ENCODE data around the gene ST7L. TPM values are rescaled to one million over a fixed set of nuclear protein-coding genes. Genes with fewer than 3 reads are reported as not detected.

The ST7L gene
- total and polyA plus RNA-seq, 9 of the 15 experiments (the other 6 are each of a cell fraction or from before 2014, with no cell fraction given), result 9.0 to 32.5 (median 26.6) TPM

GRCh38 chr1:112619518-112620376 lies 806 bp upstream of the ST7L start, which contains the start of gene CAPZA1 (continued):
- TF ChIP-seq ZNF644 (tag; IDR thresholded peaks at IDR 0.05; ENCODE audit: low read depth), result no peak
- TF ChIP-seq ZNF175 (CRISPR knock-in tag; IDR thresholded peaks at IDR 0.05; ENCODE audit: low read depth), result no peak; the same call in 1 of the 2 replicates
- no peak for TF ChIP-seq HDGF (IDR thresholded peaks at IDR 0.05)
- no peak for TF ChIP-seq ZBTB9 (CRISPR knock-in tag; IDR thresholded peaks at IDR 0.05)
- no peak for TF ChIP-seq CBX2 (IDR thresholded peaks at IDR 0.05; ENCODE audit: insufficient read depth, low read length, poor library complexity, severe bottlenecking)
- TF ChIP-seq IRF1 (CRISPR knock-in tag; IDR thresholded peaks at IDR 0.05; ENCODE audit: borderline replicate concordance), result no peak
- TF ChIP-seq TOE1 (IDR thresholded peaks at IDR 0.05; ENCODE audit: borderline replicate concordance), result no peak
- no peak for TF ChIP-seq TOE1 (CRISPR knock-in tag; IDR thresholded peaks at IDR 0.05; ENCODE audit: borderline replicate concordance, low read depth)
- TF ChIP-seq ZNF584 (CRISPR knock-in tag; IDR thresholded peaks at IDR 0.05; ENCODE audit: low read depth), result peak; percentile 48; the same call in 1 of the 2 replicates
- TF ChIP-seq PTBP1 (IDR thresholded peaks at IDR 0.05; ENCODE audit: low read depth, low read length), result no peak
- TF ChIP-seq KHSRP (IDR thresholded peaks at IDR 0.05), result peak; percentile 55
- 0 out of 2 replicates have a peak, but pooled peaks have one; percentile 5 for TF ChIP-seq HIVEP1 (CRISPR knock-in tag; IDR thresholded peaks at IDR 0.05)
- 0 out of 2 replicates have a peak, but pooled peaks have one; percentile 56 for TF ChIP-seq SMAD4 (CRISPR knock-in tag; conservative IDR thresholded peaks at IDR 0.05)
- TF ChIP-seq CCNT2 (IDR thresholded peaks at IDR 0.05; ENCODE audit: borderline replicate concordance, extremely low read depth, insufficient read length, low read depth, low read length), result peak; percentile 76
- TF ChIP-seq ZNF589 (CRISPR knock-in tag; IDR thresholded peaks at IDR 0.05; ENCODE audit: low read depth), result peak; percentile 92
- peak; percentile 98; the same call in 1 of the 2 replicates for TF ChIP-seq ZBED1 (IDR thresholded peaks at IDR 0.05)
- 0 out of 2 replicates have a peak, but pooled peaks have one; percentile 13 for TF ChIP-seq E2F1 (CRISPR knock-in tag; IDR thresholded peaks at IDR 0.05)
- peak; percentile 62; the same call in 1 of the 2 replicates for TF ChIP-seq TFAP4 (CRISPR knock-in tag; IDR thresholded peaks at IDR 0.05; ENCODE audit: borderline replicate concordance)
- no peak; the same call in 1 of the 2 replicates for TF ChIP-seq PHB (CRISPR knock-in tag; IDR thresholded peaks at IDR 0.05)
- no peak for TF ChIP-seq NUFIP1 (IDR thresholded peaks at IDR 0.05; ENCODE audit: partially characterized antibody)
- TF ChIP-seq SMAD3 (CRISPR knock-in tag; conservative IDR thresholded peaks at IDR 0.05), result no peak
- no peak for TF ChIP-seq ZNF780A (CRISPR knock-in tag; IDR thresholded peaks at IDR 0.05)
- peak; percentile 89 for TF ChIP-seq ELF1 (tag; IDR thresholded peaks at IDR 0.05)
- TF ChIP-seq DDX20 (tag; IDR thresholded peaks at IDR 0.05; ENCODE audit: low read depth), result no peak

Measured in K562 (cell line).